CD4-positive, alpha-beta T cell treated with Interferon alpha-2 for 1 hour (primary cell): Measurements from ENCODE around the gene FRMD1.

Experiments used
- DNase-seq, 2 donors: peaks; one replicate each; pipeline ENCODE4 v3.0.0-alpha.2; 2020 to 2022

Gene FRMD1

DNA sequence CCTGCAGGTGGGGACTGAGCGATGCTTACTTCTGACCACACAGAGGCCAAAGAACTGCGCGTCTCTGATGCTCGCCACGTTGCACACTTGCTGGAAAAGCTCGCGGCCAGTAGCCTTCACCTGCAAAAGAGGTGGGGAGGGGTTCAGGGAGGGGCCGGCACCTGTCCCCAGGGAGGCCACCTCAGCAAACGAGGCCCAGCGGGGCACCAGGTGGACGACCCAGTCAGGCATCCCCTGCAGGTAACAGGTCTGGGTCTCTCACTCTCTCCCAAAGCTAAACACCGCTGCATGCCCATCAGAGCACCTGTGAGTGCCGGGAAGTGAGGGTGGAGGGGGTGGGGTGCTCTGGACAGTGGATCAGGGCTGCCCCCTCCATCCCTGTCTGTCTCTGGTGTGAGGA, 3.8 kb downstream of the FRMD1 start:
- no peak for DNase-seq

- DNase-seq: no peak
Measured at GRCh38 chr6:168073937-168074730, 4.9 kb downstream of the FRMD1 start.

- no peak for DNase-seq
Measured at GRCh38 chr6:168072730-168073129, 6.3 kb downstream of the FRMD1 start.

- DNase-seq: no peak
Measured at GRCh38 chr6:168072261-168072660, 6.8 kb downstream of the FRMD1 start.

DNA sequence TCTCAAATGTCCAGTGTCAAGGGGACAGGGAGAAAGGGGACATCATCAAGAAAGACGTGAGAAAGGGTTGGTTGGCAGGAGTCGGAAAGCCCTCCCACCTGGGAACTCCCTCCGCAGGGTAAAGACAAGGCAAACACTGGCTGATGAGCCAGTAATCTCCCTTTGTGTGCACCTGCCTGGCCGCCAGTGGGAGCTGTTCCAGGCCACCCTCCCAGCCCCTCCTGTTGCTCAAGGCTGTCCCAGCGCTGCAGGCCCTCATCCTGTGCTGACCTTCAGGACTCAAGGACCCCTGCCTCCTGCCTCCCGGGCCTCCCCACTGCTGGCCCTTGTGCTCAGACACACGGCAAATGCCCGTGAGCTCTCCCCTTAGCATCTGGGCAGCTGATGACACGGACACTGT, 7.4 kb downstream of the FRMD1 start:
- DNase-seq: no peak

GRCh38 chr6:168070804-168071203, 8.2 kb downstream of the FRMD1 start:
- DNase-seq: no peak

DNA sequence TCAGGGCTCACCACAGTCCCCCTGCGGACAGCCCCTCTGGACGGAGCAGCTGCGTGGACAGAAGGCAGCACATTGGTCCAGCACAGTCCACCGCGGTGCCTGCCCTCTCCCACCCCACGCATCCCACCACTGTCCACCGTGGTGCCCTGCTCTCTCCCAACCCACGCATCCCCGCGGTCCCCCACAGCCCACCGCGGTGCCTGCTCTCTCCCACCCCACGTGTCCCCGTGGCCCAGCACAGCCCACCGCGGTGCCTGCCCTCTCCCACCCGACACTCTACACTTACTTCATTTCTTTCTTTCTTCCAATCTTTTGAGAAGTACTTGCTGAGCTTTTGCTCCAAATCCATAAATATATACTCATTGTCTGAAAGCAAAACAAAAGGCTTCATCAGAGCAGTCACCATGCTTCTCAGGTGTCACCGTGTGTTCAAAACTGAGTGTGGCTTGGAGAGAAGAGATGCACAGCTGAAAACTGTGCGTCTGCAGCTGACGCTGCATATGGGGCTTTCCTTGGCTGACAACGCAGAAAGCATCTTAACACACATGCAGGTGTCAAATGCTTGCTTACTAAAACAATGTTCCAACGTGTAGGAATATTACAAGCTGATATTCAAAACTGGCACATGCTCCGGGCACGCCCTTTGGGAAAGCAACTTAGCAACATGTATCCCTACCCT, 11.8 kb downstream of the FRMD1 start:
- no peak for DNase-seq

DNA sequence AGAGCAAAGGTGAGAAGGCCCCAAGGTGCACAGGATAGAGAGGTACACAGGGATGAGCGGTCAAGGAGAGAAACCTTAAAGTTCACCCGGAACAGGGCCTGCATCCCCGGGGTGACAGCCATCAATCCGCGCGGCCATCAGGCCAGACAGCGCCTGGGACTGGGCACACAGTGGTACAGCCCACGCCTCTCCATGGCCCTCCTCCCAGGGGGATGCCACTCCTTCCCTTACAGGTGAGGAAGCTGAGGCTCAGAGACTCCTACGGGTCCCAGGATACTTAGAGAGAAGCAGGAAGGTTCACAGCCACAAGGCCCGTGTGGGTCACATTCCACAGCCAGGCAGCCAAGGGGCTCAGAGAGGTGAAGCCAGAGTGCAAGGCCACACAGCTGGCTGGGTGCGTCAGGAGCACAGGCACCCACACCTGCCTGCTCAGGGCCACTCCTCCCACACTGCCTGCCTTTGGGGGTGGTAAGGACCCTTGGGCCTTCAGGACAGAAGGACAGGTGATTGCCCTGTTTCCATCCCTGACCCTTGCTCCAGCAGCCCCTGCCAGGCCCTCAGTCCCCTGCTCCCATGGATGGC, 14.7 kb downstream of the FRMD1 start:
- no peak for DNase-seq

- DNase-seq: no peak
Measured at GRCh38 chr6:168063431-168063830, 15.6 kb downstream of the FRMD1 start.

DNA sequence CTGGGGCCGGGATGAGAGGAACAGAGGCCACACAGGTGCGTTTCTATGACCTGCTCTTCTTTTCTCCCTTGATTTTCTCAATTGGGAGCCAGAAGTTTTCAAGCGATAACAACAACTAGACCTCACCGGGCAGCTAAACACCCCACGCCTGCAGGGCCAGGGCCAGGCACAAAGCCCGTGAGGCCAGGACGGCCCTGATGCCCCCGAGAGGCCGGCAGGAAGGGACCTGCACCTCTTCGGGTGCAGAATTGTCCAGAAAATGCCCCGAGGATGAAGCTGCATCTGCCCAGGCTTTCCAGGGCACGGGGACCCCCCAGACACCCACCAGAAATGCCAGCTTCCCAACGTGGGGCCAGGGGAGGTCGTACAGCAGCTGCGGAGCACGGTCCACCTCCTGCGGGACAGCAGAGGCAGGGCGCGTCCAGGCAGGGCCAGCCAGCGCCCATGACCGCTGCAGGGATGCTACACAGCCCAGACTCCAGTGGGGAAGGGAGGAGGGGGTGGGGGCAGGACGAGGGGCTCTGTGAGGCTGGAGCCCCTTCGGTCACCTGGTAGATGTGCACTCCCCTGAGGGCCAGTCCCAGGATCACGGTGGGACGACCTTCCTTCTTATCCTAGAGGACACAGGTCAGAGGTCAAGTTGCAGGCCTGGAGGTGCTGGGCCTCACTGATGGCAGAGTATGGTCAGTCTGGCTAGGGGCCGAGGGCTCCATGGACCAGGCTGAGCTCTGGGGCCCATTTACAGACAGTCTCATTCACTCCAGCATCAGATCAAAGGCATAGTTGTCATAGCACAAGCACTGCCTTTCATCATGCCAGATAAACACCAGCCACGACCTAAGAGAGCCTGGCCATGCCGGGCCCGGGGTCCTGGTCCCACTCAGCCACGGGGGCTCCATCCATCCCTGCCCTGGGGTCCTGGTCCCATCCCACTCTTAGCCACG, 16.4 kb downstream of the FRMD1 start:
- DNase-seq: no peak

GRCh38 chr6:168061269-168062210, 17.5 kb downstream of the FRMD1 start:
- no peak for DNase-seq

- DNase-seq: no peak
Measured at GRCh38 chr6:168060521-168060931, 18.5 kb downstream of the FRMD1 start.

- no peak for DNase-seq
Measured at GRCh38 chr6:168058691-168059551, 20.1 kb downstream of the FRMD1 start.

DNA sequence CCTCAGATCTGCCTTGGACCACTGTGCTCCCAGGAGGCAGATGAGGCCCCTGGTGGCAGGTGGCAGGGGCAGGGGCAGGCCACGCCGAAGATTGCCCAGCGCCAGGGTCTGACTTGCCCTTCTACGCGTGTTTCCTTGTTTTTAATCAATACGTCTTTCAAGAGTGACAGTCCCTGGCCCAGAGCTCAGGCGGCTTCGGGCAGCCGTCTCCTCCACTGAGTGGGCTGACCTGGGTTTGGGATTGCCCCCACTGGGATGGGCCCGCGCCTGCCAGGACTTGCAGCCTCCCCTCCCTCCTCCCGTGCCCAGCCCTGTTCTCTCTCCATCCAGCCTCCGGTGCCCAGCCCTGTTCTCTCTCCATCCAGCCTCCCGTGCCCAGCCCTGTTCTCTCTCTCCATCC, 21.2 kb downstream of the FRMD1 start:
- no peak for DNase-seq

DNA sequence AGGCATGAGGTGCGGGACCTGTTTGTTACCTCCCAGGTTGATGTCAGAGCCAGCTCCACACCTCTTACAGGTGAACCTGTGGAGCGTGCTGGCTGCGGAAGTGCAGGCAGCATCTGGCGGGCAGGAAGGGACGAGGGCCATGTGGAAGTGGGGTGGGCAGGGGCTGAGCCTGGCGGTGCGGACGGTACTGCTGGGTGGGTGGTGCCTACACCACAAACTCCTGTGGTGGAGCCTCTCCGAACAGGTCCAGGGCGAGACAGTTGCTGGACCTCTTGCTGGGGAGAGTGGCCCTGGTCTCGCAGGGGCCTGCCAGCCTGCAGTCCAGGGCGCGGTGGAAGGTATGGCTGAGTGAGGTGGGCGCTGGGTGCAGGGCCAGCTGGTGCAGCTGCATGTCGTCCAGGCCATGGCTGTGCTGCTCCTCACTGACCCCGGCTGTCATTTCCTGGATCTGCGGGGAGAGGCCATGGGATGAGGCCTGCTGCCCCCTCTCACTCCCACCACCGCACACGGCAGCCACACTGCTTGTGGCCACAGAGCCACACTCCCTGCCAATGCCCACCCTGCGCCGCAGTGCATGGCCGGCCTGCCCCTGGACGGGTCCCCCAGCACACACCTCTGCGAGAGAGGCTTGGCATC, 22.0 kb downstream of the FRMD1 start:
- DNase-seq: no peak

DNA sequence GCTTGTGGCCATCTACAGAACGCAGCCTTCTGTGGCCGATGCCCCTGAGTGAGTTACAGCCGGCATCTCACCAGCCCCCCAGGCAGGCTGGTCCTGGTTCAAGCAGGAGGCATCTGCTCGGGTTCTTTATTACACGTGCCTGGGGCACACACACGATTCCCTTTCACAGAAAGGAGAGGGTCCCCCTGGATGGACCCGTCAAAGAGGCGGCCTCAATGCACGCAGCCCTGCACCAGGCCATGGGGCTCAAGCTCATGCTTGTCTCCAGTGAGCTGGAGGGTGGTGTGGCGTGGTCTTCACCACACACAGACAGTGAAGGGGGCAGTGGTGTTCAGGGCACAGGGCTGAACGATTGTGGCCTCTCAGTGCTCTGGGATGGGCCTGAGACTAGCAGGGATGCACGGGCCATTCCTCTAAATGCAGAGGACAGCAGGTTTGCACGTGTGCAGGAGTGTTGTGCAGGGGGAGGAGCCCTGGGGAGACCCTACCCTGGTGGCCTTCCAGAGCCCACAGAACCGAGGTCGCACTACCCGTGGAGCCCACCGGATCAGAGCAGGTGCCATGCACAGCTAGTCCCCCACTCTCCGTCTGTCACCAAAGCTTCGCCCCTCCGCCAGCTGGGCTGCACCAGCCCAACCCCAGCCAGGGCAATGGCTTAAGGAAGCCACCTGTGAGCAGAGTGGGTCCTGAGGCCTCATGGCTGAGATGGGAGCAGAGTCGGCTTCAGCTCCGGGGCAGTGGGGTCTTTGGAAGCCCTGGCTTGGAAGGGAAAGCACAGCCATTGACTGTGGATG, 23.1 kb downstream of the FRMD1 start:
- no peak for DNase-seq

DNA sequence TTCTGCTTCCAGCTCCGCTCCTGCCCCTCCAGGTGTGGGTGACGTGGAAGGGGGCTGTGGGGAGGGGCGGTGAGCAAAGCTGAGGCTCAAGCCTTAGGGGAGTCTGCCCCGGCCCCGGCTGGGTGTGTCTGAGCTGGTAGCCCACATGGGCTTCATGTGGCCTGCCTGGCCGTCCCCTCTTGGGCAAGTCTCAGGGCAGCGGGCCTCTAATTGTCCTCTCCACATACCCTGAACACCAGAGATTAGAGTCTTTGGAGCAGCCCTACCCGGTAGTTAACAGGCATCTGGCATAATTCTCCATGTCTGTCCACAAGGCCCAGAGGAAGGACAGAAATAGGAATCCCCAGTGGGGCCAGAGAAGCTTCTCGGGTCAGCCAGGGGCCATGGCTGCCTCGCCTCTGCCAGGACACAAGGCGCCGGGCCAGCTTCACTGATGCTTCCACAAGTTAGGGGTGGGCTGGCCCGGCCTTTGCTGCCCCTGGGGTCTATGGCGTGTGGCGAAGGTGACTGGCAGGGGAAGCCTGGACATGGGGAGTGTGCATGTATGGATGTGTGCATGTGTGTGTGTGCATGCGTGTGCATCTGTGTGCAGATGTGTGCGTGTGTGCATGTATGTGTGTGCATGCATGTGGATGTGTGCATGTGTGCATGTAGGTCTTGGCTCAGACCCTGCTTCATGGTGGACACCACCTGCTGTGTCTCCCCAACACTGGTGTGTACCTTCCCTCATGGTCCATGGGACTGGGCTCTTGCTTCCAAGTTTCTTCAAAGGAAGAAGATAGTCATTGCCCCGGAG, 24.0 kb downstream of the FRMD1 start:
- DNase-seq: no peak

DNA sequence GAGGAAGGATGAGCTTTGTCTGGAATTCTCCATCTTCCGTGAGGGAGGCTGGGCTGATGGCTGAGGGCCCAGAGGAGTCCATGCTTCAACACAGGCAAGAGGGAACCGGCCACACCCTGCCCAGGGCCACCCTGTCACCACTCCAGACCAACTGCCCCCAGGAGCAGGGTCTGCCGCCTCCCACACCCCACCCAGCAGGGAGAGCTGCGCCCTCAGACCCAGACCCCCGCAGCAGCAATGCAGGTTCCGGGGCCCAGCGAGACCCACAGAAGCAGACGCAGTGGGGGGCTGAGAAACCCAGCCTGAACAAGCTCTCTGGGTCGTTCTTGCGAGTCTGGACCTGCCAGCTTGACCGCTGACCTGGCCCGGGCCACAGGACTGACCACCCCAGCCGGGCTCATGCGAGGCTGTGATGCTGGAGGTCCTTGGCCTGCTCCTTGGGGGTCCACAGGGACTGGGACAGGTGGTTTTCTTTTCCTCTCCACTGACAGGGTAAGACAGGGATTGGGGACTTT, 25.0 kb downstream of the FRMD1 start:
- DNase-seq: no peak
